DMS114 treated with DMSO at 0.1 percent for 48 hours (cell line): ENCODE results near the gene PCSK5.
"Not testable (repeated sequence)": the region's sequence is repeated elsewhere in the genome, so short reads cannot be mapped to it uniquely, and the experiment has no call there.

Experiments
- DNase-seq: peaks from one replicate; lab custom pipeline; 2025; ENCODE audit not compliant: unreplicated experiment; lab: John Stamatoyannopoulos, UW

Gene PCSK5

GRCh38 chr9:75962013-75962661 lies 71.7 kb downstream of the PCSK5 start:
- DNase-seq = no peak

DNA sequence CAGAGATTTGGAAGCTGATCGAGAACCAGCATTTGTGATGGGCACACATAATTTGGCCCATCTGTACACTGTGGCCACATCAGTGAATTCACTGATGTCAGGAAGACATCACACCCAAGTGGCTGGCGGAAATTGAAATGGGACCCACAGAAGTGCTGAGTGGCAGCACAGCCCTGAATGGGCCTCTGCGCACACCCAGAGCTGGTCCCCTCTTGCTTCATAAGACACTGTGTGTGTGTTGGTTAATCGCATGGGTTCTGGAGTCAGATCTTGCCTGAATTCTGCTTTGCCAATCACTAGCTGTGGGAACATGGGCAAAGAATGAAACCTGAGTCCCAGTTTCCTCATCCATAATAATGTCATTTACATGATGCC lies 72.2 kb downstream of the PCSK5 start:
- no peak for DNase-seq

- not testable (repeated sequence) for DNase-seq
Observed at GRCh38 chr9:75963321-75963720, 72.8 kb downstream of the PCSK5 start.

DNA sequence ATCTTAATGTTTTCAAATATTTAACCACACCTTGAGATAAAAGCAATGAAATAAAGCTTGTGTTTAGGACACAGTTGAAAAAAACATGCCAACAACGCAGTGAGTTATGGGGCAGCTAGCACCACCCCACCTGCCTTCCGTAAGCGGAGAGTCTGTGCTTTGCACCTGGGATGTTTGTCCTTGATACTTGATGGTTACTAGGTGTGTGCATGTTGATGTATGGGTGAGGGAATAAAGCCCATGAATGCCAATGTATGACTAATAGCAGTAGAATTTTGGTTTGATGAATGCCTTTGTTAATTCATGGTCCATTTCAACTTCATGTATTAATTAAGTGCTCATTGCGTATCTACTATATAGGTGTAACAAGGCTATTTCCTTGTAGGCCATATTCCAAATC lies 74.0 kb downstream of the PCSK5 start:
- DNase-seq = no peak

DNA sequence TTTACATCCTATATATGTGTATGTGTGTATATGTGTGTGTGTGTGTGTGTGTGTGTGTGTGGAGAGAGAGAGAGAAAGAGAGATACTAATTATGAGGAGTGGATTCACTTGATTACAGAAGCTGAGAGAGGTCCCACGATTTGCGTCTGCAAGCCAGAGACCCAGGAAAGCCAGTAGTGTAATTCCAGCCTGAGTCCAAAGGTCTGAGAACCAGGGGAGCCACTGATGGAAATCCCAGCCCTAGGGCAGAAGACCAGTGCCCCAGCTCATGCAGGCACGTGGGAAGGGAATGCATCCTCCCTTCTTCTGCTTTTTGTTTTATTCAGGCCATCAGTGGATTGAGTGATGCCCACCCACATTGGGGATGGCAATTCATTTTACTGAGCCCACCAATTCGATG lies 74.8 kb downstream of the PCSK5 start:
- no peak for DNase-seq

GRCh38 chr9:75967556-75967955 lies 77.1 kb downstream of the PCSK5 start:
- no peak for DNase-seq

DNA sequence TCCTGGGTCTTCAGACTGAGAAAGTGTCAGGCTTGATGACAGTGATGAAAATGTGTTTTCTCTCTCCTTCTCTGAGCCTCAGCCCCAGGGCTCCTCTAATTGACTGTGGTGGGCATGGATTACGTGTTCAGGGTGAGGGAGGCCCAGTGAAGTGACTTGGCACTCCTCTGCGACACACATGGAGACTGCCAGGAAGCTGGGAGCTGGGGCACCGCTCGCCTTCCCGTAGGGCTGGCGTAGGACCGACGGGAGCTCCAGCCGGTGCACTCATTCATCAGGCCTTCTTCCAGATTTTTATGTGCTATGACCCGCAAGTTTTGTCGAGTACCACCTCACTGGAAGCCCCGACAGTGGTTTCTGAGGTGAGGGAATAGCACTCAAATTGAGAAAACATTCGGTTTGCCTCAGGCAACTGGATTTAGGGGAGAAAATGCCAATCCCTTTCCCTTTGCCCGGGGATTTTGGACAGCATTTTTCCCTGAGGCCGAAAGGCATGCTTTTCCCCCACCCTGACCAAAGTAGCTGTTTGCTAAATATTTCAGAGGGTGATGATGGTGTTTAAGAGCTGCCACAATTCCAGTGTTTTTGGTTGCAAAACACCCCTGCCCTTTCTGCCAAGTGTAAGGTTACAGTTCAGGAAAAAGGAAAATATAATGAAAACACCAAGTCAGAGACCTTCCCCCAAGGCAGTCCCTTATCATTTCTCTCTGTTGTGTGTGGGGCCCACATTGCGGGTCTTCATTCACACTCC lies 83.7 kb downstream of the PCSK5 start:
- no peak for DNase-seq

- DNase-seq = no peak
Observed at GRCh38 chr9:75975071-75975470, 84.6 kb downstream of the PCSK5 start.

- DNase-seq = no peak
Observed at GRCh38 chr9:75976549-75976948, 86.1 kb downstream of the PCSK5 start.

- peak; percentile 0 for DNase-seq
Observed at GRCh38 chr9:75979362-75979761, 88.9 kb downstream of the PCSK5 start.

- no peak for DNase-seq
Observed at GRCh38 chr9:75983319-75984045, 93.0 kb downstream of the PCSK5 start.

GRCh38 chr9:75985515-75985914 lies 95.0 kb downstream of the PCSK5 start:
- DNase-seq = no peak

- no peak for DNase-seq
Observed at GRCh38 chr9:75988663-75989062, 98.2 kb downstream of the PCSK5 start.

GRCh38 chr9:75990156-75990555 lies 99.7 kb downstream of the PCSK5 start:
- DNase-seq = no peak

DNA sequence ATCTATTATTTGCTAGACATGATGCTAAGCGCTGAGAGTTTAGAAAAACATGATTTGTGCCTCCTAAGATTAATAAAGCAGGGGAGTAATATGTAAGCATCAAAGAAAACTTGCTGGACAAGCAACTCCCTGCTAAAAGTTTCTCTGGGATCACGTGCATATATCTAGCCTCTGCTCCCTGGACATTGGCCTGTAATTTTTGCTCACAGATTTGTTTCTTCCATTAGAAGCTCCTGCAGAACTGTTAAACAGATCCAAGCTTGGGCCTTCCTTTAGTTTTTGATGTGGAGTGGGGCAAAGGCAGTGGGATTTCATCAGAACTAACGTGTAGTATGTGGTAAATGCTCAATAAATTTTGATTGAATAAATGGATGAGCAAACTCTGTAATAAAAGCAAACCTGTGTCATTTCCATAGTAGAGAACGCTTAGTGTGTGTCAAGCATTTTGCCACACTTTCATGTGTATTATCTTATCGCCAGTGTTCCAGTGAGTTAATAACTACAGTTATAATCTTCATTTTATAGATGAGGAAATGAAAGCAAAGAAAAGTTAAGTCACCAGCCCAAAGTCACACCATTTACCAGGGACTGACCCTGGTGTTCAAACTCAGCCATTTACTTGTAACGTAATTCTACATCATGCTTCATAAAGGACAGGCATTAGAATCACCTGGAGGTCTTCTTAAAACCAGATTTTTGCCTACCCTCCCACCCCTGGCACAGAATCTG lies 100.3 kb downstream of the PCSK5 start:
- DNase-seq = no peak

- DNase-seq = no peak
Observed at GRCh38 chr9:75992482-75993206, 102.2 kb downstream of the PCSK5 start.

- no peak for DNase-seq
Observed at GRCh38 chr9:75993434-75993833, 103.0 kb downstream of the PCSK5 start.

DNA sequence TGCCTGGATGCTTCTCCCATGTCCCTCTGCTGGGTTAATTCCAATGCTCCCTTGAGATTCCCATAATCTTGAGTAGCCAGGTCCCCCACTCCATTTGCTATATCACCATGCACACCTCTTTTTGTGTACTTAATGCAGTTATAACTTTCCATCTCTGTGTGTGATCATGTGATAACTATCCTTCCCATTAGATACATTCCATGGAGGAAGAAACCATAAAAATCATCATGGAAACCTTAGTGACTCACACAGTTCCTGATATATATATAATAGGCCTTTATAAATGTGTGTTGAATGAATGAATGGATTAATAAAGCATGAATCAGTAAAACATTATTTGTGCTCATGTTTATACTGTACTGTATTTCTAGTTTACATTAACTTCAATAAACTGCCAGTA lies 104.6 kb downstream of the PCSK5 start:
- no peak for DNase-seq

- DNase-seq = no peak
Observed at GRCh38 chr9:75996726-75997125, 106.3 kb downstream of the PCSK5 start.

GRCh38 chr9:75997206-75997605 lies 106.7 kb downstream of the PCSK5 start:
- no peak for DNase-seq
